HG03135 (cell line): ENCODE data around the gene LOXL1.

ENCODE experiments used
- ATAC-seq: cut with Tn5 transposase; IDR thresholded peaks from one replicate; pipeline ENCODE4 v1.9.1; 2021; ENCODE audit warnings: mild to moderate bottlenecking, moderate library complexity; ENCODE audit not compliant: unreplicated experiment

LOXL1 gene

GRCh38 chr15:73899197-73900094 lies 26.8 kb upstream of the LOXL1 start:
- ATAC-seq, result no peak

- no peak for ATAC-seq
These were observed 26.1 kb upstream of the LOXL1 start for GRCh38 chr15:73900095-73900712.

DNA sequence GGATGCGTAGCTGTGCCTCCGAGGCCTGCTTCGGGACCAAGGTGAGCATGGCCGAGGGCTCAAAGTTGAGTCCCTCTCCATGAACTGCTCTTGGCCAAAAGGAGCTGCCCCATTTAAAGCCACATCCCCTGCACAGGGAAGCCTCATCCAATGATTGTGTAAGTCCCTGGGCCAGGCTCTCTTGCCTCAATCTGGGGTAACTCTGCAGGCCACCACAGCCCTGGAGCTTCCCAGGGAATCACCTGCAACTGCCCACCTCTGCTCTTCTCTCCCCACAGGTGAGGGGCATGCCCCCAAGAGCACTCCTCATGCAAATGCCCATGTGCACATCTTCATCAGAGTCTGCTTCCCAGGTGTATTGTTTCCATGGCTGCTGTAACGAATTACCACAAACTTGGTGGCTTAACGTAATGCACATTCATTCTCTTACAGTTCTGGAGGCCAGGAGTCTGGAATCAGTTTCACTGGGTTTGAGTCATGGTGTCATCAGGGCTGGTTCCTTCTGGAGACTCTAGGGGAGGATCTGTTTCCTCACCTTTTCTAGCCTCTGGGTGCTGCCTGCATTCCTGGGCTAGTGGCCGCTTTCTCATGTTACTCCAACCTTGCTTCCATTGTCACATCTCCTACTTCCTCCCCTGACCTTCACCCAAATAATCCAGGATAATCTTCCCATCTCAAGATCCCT lies 25.0 kb upstream of the LOXL1 start:
- no peak for ATAC-seq

DNA sequence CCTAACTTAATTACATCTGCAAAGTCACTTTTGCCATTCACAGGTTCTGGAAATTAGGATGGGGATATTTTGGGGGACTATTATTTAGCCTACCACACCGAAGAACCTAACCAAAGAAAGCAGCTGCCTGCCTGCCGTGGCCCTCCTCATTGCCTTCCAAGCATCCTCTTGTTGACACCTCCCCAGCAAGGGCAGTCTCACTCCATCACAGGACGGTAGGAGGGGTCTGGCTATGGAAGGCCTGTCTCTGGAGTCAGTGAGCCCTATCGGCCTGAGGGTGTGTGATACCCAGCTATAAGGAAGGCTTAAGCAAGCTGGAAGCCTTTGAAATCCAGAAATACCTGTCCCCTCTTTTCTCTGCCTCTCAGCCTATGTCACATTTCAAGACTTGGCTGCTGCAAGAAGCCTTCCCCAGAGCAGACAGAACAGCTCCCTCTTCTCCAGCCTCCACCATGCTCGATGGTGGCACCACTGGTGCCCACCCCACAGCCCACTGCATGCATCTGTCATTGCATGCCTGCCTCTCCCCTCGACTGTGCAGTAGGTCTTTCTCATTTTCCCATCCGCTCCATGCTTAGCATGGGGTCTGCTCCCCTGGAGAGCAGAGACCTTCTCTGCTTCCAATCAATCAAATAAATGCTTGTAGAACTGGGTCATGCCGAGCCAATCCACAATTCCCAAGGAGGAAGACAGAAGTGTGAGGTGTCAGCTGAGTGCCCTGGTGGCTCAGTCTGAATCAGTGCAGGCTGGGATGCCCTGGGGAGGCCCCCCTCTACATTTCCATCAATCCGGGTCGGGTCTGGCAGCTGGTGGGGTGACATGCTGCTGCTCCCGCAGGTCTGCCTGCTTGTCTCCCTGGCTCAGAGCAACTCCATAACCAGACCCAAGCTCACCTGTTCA lies 23.9 kb upstream of the LOXL1 start:
- no peak for ATAC-seq

DNA sequence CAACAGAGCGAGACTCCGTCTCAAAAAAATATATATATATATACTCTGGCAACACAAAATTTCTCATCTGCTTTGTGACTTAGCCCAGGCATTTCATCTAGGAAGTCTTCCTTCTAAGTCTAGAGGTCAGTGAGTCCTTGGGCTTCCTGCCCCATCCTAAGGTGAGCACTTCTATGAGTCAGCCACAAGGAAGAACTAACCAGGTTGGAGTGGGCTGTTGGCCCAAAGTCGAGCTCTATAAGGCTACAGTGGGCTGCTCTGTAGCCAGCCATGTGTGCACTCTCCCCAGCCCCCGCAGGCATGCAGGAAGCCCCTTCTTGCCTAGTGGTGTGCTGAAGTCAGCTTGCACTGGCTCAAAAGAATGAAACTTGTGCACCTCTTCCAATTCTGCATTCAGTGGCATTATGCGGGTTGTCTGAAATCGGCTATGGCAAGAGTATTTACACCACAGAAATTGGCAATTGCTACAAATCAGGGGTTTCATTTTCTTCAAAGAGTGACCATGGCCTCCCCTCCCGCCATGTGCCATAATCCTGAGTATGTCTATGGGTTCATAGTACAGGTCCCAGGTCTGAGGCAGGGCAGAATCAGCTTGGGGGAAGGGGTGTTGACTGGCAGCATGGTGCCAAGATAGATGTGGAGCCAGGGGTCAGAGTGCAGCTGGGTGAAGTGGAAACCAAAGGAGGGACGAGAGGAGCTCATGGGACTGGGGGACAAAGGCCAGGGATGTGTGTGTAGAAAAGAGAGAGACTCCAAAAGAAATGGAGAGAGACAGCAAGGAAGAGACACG lies 22.0 kb upstream of the LOXL1 start:
- no peak for ATAC-seq

DNA sequence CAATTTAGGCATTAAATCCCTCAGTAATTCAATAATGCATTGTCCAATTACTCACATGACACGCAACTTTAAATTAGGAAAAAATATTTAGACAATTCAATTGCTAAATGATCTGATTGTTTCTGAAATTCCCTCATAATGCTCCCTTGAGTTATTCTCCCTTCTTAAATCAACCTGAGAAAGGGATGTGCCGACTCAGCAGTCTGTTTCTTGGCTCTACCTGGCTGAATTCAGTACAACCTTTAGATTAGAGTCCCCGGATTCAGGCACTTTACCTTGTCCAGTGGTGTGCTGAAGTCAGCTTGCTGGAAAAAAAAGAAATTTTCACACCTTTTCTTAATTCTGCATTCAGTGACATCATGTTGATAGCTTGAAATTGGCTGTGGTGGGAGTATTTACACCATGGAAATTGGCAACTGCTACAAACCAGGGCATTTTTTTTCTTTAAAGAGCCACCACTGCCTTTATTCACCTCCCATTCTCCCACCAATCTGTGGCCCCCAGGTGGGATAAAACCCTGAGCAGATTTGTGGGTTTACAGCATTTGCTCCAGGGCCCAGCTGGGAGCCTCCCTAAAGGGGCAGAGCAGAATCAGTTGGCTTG lies 20.9 kb upstream of the LOXL1 start:
- ATAC-seq, result no peak

- no peak for ATAC-seq
These were observed 19.8 kb upstream of the LOXL1 start for GRCh38 chr15:73906346-73907034.

DNA sequence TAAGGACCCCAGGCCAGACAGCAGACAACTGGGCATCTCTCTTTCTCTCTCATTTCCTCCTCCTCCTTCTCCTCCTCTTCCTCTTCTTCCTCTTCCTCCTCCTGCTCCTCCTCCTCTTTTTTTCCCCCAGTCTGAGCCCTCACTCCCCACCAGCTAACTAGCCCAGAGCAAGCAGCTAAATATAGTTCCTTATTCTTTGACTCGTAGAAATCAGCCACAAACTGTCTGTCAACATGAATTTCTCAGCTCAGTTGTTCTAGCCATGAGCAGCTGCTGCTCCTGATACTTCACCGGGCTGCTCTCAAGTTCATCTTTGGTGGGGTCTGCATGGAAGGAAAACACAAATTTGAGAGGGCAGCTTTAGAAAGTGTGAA lies 19.2 kb upstream of the LOXL1 start:
- ATAC-seq, result no peak

DNA sequence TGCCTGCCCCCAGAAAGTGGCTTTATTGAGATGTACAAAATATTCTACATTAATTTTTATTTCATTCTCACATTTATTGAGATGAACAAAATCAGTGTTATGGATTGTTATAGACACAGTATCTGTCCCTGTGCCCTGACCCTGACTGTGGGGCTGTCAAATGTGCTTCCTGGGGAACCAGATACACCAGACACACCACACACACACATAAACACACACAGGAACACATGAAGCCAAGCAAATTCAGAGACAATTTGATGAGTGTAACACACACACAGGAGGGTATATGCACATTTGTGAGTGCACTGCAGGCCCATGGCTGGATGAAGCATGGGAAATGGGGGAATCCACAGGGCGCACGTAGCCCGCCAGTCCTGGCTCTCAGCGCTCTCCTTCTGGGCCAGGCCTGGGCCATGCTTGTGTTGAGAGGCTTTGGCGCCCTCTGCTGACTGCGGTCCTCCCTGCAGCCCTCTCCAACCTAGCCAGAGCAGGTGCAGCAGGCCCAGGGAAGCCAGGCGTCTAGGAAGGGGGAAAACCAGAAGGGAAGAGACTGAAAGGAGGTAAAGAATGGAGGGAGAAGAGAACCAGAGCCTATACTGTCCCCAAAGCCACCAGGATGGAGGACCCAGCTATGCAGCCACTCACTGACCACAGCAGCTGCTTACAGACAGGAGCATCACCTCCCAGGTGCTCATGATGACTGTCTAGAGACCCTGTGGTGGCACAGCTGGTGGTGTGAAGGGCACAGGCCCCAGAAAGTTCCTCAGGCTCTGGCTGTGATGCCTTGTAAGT lies 18.0 kb upstream of the LOXL1 start:
- peak; percentile 57 for ATAC-seq

DNA sequence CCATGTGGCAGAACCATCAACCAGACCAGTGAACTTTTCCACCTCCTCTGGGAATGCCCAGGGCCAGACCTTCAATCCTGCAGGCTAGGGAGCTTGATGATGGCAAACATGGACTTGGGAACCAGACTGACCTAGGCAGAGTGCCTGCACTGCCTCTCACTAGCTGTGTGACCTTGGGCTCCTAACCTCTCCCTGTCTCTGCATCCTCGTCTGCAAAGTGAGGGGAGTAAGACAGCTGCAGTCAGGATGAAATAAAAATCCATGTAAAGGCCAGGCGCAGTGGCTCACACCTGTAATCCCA lies 17.5 kb upstream of the LOXL1 start:
- ATAC-seq, result no peak

DNA sequence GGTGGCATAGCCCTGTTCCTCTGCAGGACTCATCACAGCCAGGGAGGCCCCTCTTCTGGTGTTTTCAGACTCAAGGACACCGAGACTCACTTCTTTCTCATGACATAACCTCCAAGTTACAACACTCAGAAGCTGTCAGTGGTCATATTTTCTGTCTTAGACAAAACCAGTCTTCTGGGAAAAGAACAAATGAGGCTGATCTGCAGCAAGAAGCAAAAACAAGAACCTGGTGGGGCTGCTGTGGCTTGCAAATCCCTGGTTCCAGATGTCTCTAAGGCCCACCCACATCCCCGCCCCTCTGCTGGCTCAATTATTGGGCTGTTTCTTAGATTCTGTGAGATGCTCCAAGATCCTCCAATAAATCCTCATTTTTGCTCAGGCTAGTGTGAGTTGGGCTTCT lies 16.6 kb upstream of the LOXL1 start:
- no peak for ATAC-seq

DNA sequence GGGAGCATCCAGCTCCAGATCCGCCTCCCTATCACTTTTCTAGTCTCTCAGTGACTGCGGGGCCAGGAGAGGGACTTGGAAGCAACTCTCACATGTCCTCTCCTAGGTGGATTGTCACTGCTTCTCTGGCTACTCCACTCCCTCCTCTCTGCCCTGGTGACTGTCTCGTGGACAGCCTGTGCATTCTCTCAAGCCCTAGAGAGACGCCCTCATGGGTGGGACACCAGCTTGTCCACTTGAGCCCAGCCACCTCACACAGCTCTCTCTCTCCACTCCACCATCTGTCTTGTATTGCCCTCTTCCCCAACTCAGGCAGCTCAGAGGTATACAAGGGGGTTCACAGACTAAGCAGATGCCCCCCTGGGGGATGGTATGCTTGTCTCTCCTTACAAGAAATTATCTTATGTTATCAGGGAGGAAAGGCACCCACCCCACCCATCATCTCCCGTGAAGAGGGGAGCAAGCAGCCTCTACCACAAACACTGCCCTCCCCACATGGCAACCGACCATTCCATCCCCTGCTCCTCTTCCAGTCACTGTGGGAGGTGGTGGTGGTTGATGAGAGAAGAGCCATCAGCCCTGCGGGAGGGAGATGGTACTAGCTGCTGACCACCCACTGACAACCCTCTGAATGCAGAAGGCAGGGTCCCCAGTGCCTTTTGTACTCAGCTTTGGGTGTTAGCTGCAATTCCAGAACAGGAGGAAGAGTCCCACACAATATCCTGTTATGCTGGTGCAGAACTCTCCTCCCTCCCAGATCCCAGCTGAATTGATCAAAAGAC lies 15.5 kb upstream of the LOXL1 start:
- ATAC-seq, result no peak

- no peak for ATAC-seq
These were observed 14.1 kb upstream of the LOXL1 start for GRCh38 chr15:73912030-73912596.

GRCh38 chr15:73914145-73914544 lies 12.1 kb upstream of the LOXL1 start:
- no peak for ATAC-seq

DNA sequence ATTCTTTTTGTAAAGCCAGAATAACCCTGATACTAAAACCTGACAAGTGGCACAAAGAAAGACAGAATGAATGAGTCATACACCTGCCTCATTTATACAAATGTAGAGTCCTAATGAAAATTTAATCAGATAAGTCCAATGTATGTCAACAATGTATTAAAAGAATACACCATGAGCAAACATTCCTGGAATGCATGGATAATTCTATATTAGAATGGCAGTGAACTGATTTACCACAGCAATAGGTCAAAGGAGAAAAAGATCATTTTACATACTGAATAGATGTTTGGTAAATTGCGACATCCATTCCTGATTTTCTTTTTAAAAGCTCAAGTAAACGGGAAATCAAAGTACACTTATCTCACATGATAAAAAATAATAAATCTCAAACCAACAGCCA lies 11.2 kb upstream of the LOXL1 start:
- no peak for ATAC-seq

- no peak for ATAC-seq
These were observed 7.5 kb upstream of the LOXL1 start for GRCh38 chr15:73918784-73919183.

DNA sequence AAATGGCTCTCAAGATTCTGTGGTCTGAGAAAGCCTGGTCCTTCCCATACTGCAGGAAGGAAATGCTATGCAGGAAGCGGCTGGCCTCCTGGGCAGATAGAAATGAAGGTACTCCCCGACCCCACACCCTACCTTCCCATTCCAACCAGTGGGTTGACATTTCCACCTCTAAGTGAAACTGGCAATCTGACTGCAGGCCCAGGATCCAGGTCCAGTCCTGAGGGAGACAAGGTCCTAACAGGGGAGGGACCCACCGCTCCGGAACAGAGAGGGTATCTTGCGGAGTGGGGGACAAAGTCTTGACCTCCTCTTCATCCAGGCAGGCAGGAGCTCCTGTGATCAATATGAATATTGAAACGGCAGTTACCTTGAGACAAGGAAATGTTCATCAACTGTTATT lies 6.6 kb upstream of the LOXL1 start:
- ATAC-seq, result no peak
